Sigmoid colon (tissue), 7 donors: ENCODE data around the gene ASS1. TPM values are rescaled to one million over a fixed set of nuclear protein-coding genes. Genes with fewer than 3 reads are reported as not detected.

Experiments used
- DNase-seq: peaks from one replicate; pipeline ENCODE4 v3.0.0-alpha.2; 2019
- H3K27ac ChIP-seq, 4 donors: fragments of 200-600 bp; sonication (generic); one replicate each; pipeline ENCODE4 v1.5.1; 2016 to 2019; ENCODE audit warnings: mild to moderate bottlenecking in 1 of 4
- H3K27me3 ChIP-seq, 3 donors: fragments of 200-600 bp; sonication (generic); one replicate each; pipeline ENCODE4 v1.5.1; 2019; ENCODE audit warnings: mild to moderate bottlenecking in 1 of 3
- H3K36me3 ChIP-seq, 4 donors: fragments of 200-600 bp; sonication (generic); one replicate each; pipeline ENCODE4 v1.5.1; 2016 to 2019
- H3K4me1 ChIP-seq, 4 donors: fragments of 200-600 bp; sonication (generic); one replicate each; pipeline ENCODE4 v1.5.1; 2017 to 2019
- H3K4me3 ChIP-seq, 4 donors: fragments of 200-600 bp; sonication (generic); one replicate each; pipeline ENCODE4 v1.5.1; 2017 to 2019; ENCODE audit warnings: mild to moderate bottlenecking in 2 of 4, moderate library complexity in 1 of 4
- H3K9me3 ChIP-seq, 4 donors: fragments of 200-600 bp in 3 of 4; sonication (generic) in 3 of 4; one replicate each; pipeline versions ENCODE4 v1.5.1 to v1.6.1; 2013 to 2019
- CTCF ChIP-seq, 4 experiments: fragments of 450-650 bp in 3 of 4; fragments of 200-600 bp in 1 of 4; IDR thresholded peaks; one replicate each; pipeline ENCODE4 v1.5.1; 2016 to 2019; ENCODE audit warnings: antibody characterized with exemption in 4 of 4, mild to moderate bottlenecking in 3 of 4, moderate library complexity in 2 of 4
- EP300 ChIP-seq, 4 donors: sonication (generic); formaldehyde crosslinking; IDR thresholded peaks; one replicate each; pipeline ENCODE4 v1.6.1; 2017; ENCODE audit warnings: antibody characterized with exemption in 4 of 4
- POLR2A ChIP-seq, 2 donors: fragments of 450-650 bp; IDR thresholded peaks; one replicate each; pipeline ENCODE4 v1.6.1; 2016; ENCODE audit warnings: antibody characterized with exemption in 2 of 2, mild to moderate bottlenecking in 2 of 2, moderate library complexity in 2 of 2
- POLR2AphosphoS5 ChIP-seq, 4 donors: sonication (generic); formaldehyde crosslinking; IDR thresholded peaks; one replicate each; pipeline ENCODE4 v1.6.1; 2017; ENCODE audit warnings: antibody characterized with exemption in 4 of 4
- whole genome bisulfite sequencing, 2 donors: extraction: QIAGEN DNeasy Blood & Tissue Kit; methylation state at CpG; one replicate each; pipeline ENCODE4 v1.1.7; 2013; 5-methylcytosine and 5-hydroxymethylcytosine counted together
- intact Hi-C: fragments of 100-400 bp; cut with DNase I; formaldehyde crosslinking; loops from one replicate; pipeline ENCODE4 v1.15.1; 2023
- polyA plus RNA-seq, 3 donors: library from polyadenylated mRNA; stranded (reverse); fragments of 200-250 nt; gene quantifications; one replicate each; pipeline ENCODE4 v1.2.3, GENCODE V29; 2013
- total RNA-seq, 4 donors: library from RNA; depleted of rRNA; stranded (reverse); fragments of >200 nt; gene quantifications; one replicate each; pipeline ENCODE4 v1.1.0, GENCODE V29; 2016
- donor health status: healthy with polysubstance abuse.
- donor health status: Bipolar disorder and iron deficiency.
- donor health status: healthy.

ASS1 gene
- total RNA-seq: 10 to 100 TPM; 65.8 to 84.2 (median 76.5) TPM
- polyA plus RNA-seq: 1,000 to 10,000 TPM in 1 of 3 donors, 100 to 1,000 TPM in 2; 369 to 1,420 (median 483) TPM

- peak; percentile 85 for DNase-seq
These were observed at the start of gene ASS1 for GRCh38 chr9:130444565-130445221. ASS1 (plus strand) TSS chr9:130444961; CDS start chr9:130452229, 7,268 bp downstream.

GRCh38 chr9:130395810-130396435 is 48.8 kb upstream of the ASS1 start:
- Histone ChIP-seq H3K36me3 (peaks cover 0 to 89% (median 32%) of the 10 kb centered on the region in 4 donors), H3K27ac (no peak overlapping the region), H3K9me3 (no peaks in the 10 kb centered on the region), H3K4me3 (no peak overlapping the region), H3K4me1 (no peaks in the 10 kb centered on the region), H3K27me3 (no peaks in the 10 kb centered on the region)
- intact Hi-C loops: no loop called here
- TF ChIP-seq CTCF (IDR thresholded peaks at IDR 0.05) (no peak), POLR2AphosphoS5 (IDR thresholded peaks at IDR 0.05) (no peak), EP300 (IDR thresholded peaks at IDR 0.05) (no peak), POLR2A (IDR thresholded peaks at IDR 0.05) (no peak)
- DNase-seq: no peak
- WGBS, 2 donors: 95 to 96% methylated on average over 26 of the region's 26 CpGs

More at GRCh38 chr9:130444565-130445221, at the start of gene ASS1:
- TF ChIP-seq POLR2AphosphoS5 (IDR thresholded peaks at IDR 0.05) (peak; percentile 48 to 83 (median 72)), EP300 (IDR thresholded peaks at IDR 0.05) (no peak), CTCF (IDR thresholded peaks at IDR 0.05) (no peak), POLR2A (IDR thresholded peaks at IDR 0.05) (peak in 1 of 2 donors; percentile 31)
- Histone ChIP-seq H3K36me3 (no peaks in the 10 kb centered on the region), H3K9me3 (no peaks in the 10 kb centered on the region), H3K27ac (peak within 1 kb of the TSS; percentile 80 to 94 (median 91)), H3K27me3 (no peaks in the 10 kb centered on the region), H3K4me3 (peak within 1 kb of the TSS; percentile 45 to 63 (median 56)), H3K4me1 (peaks cover 0 to 51% (median 37%) of the 10 kb centered on the region in 4 donors)
- intact Hi-C loops: loop anchor here (10.0 kb wide), 2 partner anchors 330 to 420 kb away; no protein-coding TSS in a partner anchor
- WGBS, 2 donors: 1% methylated on average over 66 of the region's 66 CpGs

- DNase-seq: no peak
- intact Hi-C loops: no loop called here
- H3K4me1 ChIP-seq: no peaks in the 10 kb centered on the region
- H3K36me3 ChIP-seq: peaks cover 0 to 86% (median 32%) of the 10 kb centered on the region in 4 donors
- TF ChIP-seq CTCF (IDR thresholded peaks at IDR 0.05): no peak
- no peak for TF ChIP-seq POLR2AphosphoS5 (IDR thresholded peaks at IDR 0.05)
- no peak for TF ChIP-seq POLR2A (IDR thresholded peaks at IDR 0.05)
- no peak for TF ChIP-seq EP300 (IDR thresholded peaks at IDR 0.05)
- H3K27me3 ChIP-seq: no peaks in the 10 kb centered on the region
- no peak overlapping the region for H3K4me3 ChIP-seq
- H3K9me3 ChIP-seq: no peaks in the 10 kb centered on the region
- 91 to 93% methylated on average over 4 of the region's 4 CpGs for WGBS, 2 donors
- no peak overlapping the region for H3K27ac ChIP-seq
These were observed 48.2 kb upstream of the ASS1 start for GRCh38 chr9:130396581-130396980.

- Histone ChIP-seq H3K9me3 (no peaks in the 10 kb centered on the region), H3K27ac (no peak overlapping the region), H3K4me1 (no peaks in the 10 kb centered on the region), H3K36me3 (peaks cover 0 to 86% (median 31%) of the 10 kb centered on the region in 4 donors), H3K27me3 (no peaks in the 10 kb centered on the region), H3K4me3 (no peak overlapping the region)
- TF ChIP-seq POLR2AphosphoS5 (IDR thresholded peaks at IDR 0.05) (no peak), POLR2A (IDR thresholded peaks at IDR 0.05) (no peak), EP300 (IDR thresholded peaks at IDR 0.05) (no peak), CTCF (IDR thresholded peaks at IDR 0.05) (no peak)
- intact Hi-C loops: no loop called here
- WGBS, 2 donors: 37 to 74% methylated on average over 17 of the region's 17 CpGs
- DNase-seq: no peak
These were observed 46.1 kb upstream of the ASS1 start for GRCh38 chr9:130398487-130399240.
